ENCODE data around the gene ST7. TPM values are rescaled to one million over a fixed set of nuclear protein-coding genes. Genes with fewer than 3 reads are reported as not detected.
A peak's percentile ranks its signal among the peaks of the same experiment; 100 is the strongest.

ST7 gene
- total and polyA plus RNA-seq, 2 of the 13 experiments (the other 11 are each of a cell fraction or from before 2014, with no cell fraction given): 17.3 to 23.5 TPM

GRCh38 chr7:117097860-117098259 is 144.6 kb downstream of the ST7 start (continued):
- TF ChIP-seq ZBTB46 (CRISPR knock-in tag; IDR thresholded peaks at IDR 0.05; ENCODE audit: borderline replicate concordance) (no peak), ZNF75D (CRISPR knock-in tag; IDR thresholded peaks at IDR 0.05; ENCODE audit: borderline replicate concordance) (no peak), KLF15 (CRISPR knock-in tag; IDR thresholded peaks at IDR 0.05; ENCODE audit: borderline replicate concordance) (no peak), ZNF280B (CRISPR knock-in tag; IDR thresholded peaks at IDR 0.05; ENCODE audit: borderline replicate concordance) (no peak), ZBTB43 (CRISPR knock-in tag; conservative IDR thresholded peaks at IDR 0.05) (no peak), TIGD3 (CRISPR knock-in tag; IDR thresholded peaks at IDR 0.05; ENCODE audit: borderline replicate concordance) (no peak), ATF4 (CRISPR knock-in tag; IDR thresholded peaks at IDR 0.05) (peak in 1 of 2 experiments; percentile 28; a peak in 1 of 4 replicates), MIER3 (CRISPR knock-in tag; IDR thresholded peaks at IDR 0.05; ENCODE audit: borderline replicate concordance) (no peak), ZNF597 (CRISPR knock-in tag; IDR thresholded peaks at IDR 0.05) (no peak), ZNF20 (CRISPR knock-in tag; IDR thresholded peaks at IDR 0.05) (no peak), ZNF160 (CRISPR knock-in tag; IDR thresholded peaks at IDR 0.05) (no peak), GLI4 (CRISPR knock-in tag; IDR thresholded peaks at IDR 0.05; ENCODE audit: borderline replicate concordance) (no peak), HNRNPK (IDR thresholded peaks at IDR 0.05; ENCODE audit: low read depth, low read length, poor library complexity, severe bottlenecking) (no peak), ZFX (CRISPR knock-in tag; IDR thresholded peaks at IDR 0.05; ENCODE audit: low read depth) (no peak), NR2F1 (CRISPR knock-in tag; IDR thresholded peaks at IDR 0.05) (no peak), RARA (CRISPR knock-in tag; IDR thresholded peaks at IDR 0.05) (0 out of 2 replicates have a peak, but pooled peaks have one; percentile 31), ZNF703 (CRISPR knock-in tag; IDR thresholded peaks at IDR 0.05; ENCODE audit: borderline replicate concordance) (no peak), ZNF761 (CRISPR knock-in tag; conservative IDR thresholded peaks at IDR 0.05) (no peak), ELF3 (CRISPR knock-in tag; IDR thresholded peaks at IDR 0.05) (peak; percentile 96), ZC3H13 (CRISPR knock-in tag; IDR thresholded peaks at IDR 0.05) (no peak), TEAD2 (CRISPR knock-in tag; IDR thresholded peaks at IDR 0.05) (no peak), ZBTB42 (CRISPR knock-in tag; IDR thresholded peaks at IDR 0.05) (no peak)
